RPMI8226 (cell line): Measurements from ENCODE around the gene RNF214.
"Not testable (repeated sequence)": the region's sequence is repeated elsewhere in the genome, so short reads cannot be mapped to it uniquely, and the experiment has no call there.

ENCODE experiments used
- DNase-seq: peaks from one replicate; pipeline ENCODE4 v3.0.0-alpha.2; 2015

Gene RNF214

DNA sequence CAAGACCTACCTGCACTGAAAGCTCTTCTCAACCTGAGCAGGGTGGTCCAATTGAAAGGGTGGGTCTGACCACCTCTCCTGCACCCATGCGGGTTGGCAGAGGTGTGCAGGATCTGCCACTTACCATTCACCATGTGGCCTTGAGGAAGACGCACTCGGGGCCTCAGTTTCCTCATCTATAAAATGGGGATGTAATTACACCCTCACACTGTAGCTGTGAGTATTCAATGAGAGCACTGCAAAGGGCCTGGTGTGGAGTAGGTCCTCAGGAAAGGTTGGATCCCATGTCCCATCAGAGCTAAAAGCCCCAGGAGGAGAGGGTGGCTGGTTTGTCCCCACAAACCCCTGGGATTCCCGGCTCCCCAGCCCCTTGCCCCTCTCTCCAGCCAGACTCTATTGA is 33.9 kb upstream of the RNF214 start:
- no peak for DNase-seq

GRCh38 chr11:117199053-117199915 is 33.2 kb upstream of the RNF214 start, which contains the start of gene TAGLN:
Gene TAGLN, plus strand, starts transcription at chr11:117199370. Its CDS starts 3,644 bp downstream, at chr11:117203014.
- DNase-seq, result no peak

DNA sequence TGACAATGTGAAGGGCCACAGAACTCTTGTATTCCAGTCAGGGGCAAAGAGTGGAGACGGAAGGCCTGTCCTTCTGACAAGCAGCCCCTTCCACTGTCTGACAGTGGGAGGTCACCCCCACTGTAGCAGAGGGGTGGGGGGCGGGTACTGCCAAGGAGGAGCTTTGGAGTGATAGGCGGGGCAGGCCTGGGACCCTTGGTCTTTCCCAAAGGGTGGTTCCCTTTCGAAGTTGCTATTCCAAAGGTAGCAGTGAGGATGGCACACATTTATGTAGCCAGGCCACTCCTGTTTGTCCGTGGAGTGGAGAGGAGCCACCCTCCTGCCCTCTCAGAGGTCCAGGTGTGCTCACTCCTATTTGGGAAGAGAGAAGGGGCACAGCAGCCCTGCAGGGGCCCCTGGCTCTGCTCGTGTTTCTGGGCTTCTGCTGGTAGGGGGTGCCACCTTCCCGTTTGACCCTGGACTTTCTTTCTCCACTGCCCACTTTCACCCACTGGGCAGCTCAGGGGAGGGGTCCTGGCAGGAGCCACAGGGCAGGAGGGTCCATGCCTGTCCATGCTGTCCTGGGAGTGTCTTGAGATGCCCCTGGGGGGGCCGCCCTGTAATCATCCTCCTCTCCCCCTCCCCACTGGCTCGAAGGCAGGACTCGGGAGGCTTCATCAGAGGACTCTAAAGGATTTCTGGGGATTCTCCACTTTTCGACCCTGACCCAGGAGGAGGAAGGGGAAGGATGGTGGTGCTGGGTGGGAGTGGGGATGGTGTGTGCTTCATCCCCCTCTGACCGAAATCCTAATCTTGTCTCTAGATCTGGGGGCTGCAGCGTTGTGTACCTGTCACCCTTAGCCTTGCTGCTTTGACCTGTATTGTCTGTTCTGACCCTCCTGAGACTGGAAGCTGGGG is 32.3 kb upstream of the RNF214 start:
- no peak for DNase-seq

- no peak for DNase-seq
Measured at GRCh38 chr11:117200813-117201657, 31.4 kb upstream of the RNF214 start.

GRCh38 chr11:117201658-117202305 is 30.7 kb upstream of the RNF214 start:
- DNase-seq, result no peak

DNA sequence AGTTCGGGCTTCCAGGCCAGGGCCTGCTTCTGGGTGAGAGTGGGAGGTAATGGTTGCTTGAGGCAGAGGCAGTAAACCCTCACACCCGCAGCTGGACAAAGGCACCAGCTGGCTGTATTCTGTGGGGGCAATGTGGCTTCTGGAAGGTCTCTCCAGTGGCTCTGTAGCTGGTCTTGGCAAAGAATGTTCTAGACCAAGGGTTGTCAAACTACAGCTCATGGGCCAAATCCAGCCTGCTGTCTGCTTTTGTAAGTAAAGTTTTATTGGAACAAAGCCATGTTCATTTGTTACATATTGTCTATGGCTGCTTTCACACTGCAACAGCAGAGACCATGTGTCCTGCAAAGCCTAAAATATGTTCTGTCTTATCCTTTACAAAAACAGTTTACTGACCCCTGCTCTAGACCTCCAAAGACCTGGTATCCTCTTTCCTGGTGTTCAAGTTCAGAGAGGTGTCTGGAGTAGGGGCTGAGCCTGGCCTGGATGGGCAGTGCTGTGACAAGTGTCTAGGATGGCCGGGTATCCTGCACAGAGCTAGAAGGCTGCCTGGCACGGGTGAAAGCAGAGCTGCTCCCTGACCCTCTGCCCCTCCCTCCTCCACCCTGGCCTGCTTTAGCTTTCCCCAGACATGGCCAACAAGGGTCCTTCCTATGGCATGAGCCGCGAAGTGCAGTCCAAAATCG is 29.9 kb upstream of the RNF214 start:
- no peak for DNase-seq

GRCh38 chr11:117203069-117203407 is 29.4 kb upstream of the RNF214 start:
- DNase-seq, result no peak

DNA sequence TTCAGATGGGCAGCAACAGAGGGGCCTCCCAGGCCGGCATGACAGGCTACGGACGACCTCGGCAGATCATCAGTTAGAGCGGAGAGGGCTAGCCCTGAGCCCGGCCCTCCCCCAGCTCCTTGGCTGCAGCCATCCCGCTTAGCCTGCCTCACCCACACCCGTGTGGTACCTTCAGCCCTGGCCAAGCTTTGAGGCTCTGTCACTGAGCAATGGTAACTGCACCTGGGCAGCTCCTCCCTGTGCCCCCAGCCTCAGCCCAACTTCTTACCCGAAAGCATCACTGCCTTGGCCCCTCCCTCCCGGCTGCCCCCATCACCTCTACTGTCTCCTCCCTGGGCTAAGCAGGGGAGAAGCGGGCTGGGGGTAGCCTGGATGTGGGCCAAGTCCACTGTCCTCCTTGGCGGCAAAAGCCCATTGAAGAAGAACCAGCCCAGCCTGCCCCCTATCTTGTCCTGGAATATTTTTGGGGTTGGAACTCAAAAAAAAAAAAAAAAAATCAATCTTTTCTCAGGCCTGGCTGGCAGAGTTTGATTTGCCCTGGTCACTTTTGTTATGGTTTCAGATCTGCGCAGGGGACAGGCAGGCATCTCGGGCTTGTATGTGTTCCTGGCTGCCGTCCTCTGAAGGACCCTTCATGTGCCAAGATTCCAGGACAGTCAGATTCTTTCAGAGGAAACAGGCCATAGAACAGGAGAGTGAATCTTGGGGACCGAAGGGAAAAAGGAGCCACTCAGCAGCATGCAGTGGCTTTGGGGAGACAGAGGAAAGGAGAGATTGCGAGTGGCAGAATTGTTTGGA is 28.0 kb upstream of the RNF214 start:
- no peak for DNase-seq

- no peak for DNase-seq
Measured at GRCh38 chr11:117205211-117205818, 27.2 kb upstream of the RNF214 start.

DNA sequence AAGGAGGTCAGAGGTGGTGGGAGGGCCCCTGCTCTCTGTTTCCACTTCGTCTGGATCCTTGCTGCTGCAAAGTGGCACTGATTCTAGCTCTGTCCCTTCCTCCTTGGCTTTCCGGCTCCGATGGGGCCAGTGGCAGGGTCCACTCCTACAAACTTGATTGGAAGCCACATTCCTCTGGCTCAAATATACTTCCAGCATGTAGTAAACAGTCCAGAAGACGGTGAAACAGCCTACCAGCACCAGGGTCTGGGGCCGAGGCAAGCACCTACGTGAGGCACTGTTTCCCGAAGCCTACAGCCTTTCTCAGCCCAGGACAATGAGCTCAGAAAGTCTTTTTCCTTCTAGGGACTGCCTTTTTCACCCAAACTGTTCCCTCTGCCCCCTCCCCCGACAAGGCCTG is 26.4 kb upstream of the RNF214 start:
- DNase-seq, result not testable (repeated sequence)

GRCh38 chr11:117206859-117207258 is 25.6 kb upstream of the RNF214 start:
- DNase-seq, result not testable (repeated sequence)

DNA sequence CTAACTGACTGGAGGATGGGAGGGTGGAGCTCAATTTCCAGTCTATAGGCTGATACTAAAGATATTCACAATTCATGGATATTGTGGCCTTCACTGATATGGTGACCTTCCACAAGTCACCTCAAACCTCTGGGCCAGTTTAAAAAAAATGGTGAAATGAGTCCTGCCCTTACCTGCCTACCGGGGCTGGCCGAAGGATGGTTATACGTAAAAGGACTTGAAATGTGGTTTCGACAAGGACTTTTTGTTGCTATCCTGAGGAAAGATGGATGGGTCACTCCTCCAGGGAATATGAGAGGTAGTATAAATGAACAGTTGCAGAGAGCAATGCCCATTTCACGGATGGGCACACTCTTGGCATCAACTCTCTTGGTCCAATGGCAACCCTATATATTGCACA is 25.0 kb upstream of the RNF214 start:
- not testable (repeated sequence) for DNase-seq

GRCh38 chr11:117208710-117209109 is 23.8 kb upstream of the RNF214 start:
- not testable (repeated sequence) for DNase-seq

GRCh38 chr11:117209351-117210125 is 22.9 kb upstream of the RNF214 start:
- not testable (repeated sequence) for DNase-seq

DNA sequence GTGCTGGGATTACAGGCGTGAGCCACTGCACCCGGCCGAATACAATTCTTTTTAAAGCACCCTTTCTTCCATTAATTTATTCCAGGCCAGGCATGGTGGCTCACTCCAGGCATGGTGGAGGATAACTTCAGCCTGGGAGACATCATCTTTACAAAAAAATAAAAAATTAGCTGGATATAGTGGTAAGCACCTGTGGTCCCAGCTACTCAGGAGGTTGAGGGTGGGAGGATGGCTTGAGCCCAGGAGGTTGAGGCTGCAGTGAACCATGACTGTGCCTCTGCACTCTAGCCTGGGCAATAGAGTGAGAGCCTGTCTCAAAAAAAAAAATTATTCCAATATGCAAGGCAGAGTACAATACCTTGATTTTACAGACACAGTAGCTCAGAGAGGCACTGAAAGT is 21.9 kb upstream of the RNF214 start:
- DNase-seq, result no peak

GRCh38 chr11:117212697-117213355 is 19.6 kb upstream of the RNF214 start:
- DNase-seq, result no peak

- no peak for DNase-seq
Measured at GRCh38 chr11:117214404-117215110, 17.9 kb upstream of the RNF214 start.
